Ishikawa (cell line): ENCODE results near the gene HOXB9.
A peak's percentile ranks its signal among the peaks of the same experiment; 100 is the strongest.

Experiments
- CEBPB ChIP-seq: IDR thresholded peaks from 2 replicates; pipeline ENCODE4 v1.6.1; 2012
- CREB1 ChIP-seq: IDR thresholded peaks from 2 replicates; pipeline ENCODE4 v1.6.1; 2012; ENCODE audit warnings: low read depth
- EGR1 ChIP-seq: IDR thresholded peaks from 2 replicates; pipeline ENCODE4 v1.6.1; 2012
- EP300 ChIP-seq: IDR thresholded peaks from 2 replicates; pipeline ENCODE4 v1.6.1; 2012; ENCODE audit warnings: borderline replicate concordance
- FOXM1 ChIP-seq: IDR thresholded peaks from 2 replicates; pipeline ENCODE4 v1.6.1; 2012; ENCODE audit warnings: low read depth, borderline replicate concordance
- NFIC ChIP-seq: IDR thresholded peaks from 2 replicates; pipeline ENCODE4 v1.6.1; 2012
- RAD21 ChIP-seq: IDR thresholded peaks from 2 replicates; pipeline ENCODE4 v1.6.1; 2012; ENCODE audit warnings: low read depth
- TAF1 ChIP-seq: IDR thresholded peaks from 2 replicates; pipeline ENCODE4 v1.6.1; 2012; ENCODE audit warnings: low read depth, mild to moderate bottlenecking
- TCF12 ChIP-seq: IDR thresholded peaks from 2 replicates; pipeline ENCODE4 v1.6.1; 2012; ENCODE audit warnings: low read depth
- TEAD4 ChIP-seq: IDR thresholded peaks from 2 replicates; pipeline ENCODE4 v1.6.1; 2012
- YY1 ChIP-seq: IDR thresholded peaks from 2 replicates; pipeline ENCODE4 v1.6.1; 2012; ENCODE audit warnings: low read depth
- ZBTB7A ChIP-seq: IDR thresholded peaks from 2 replicates; pipeline ENCODE4 v1.6.1; 2012; ENCODE audit warnings: low read depth
- TF ChIP-seq, protein P1 (sequence below): IDR thresholded peaks from 2 replicates; pipeline ENCODE4 v1.6.1; 2012; ENCODE audit warnings: low read depth, mild to moderate bottlenecking
- TF ChIP-seq, protein P2 (sequence below): IDR thresholded peaks from 2 replicates; pipeline ENCODE4 v1.6.1; 2012
- TF ChIP-seq, protein P3 (sequence below): IDR thresholded peaks from 2 replicates; pipeline ENCODE4 v1.6.1; 2012

HOXB9 gene

DNA sequence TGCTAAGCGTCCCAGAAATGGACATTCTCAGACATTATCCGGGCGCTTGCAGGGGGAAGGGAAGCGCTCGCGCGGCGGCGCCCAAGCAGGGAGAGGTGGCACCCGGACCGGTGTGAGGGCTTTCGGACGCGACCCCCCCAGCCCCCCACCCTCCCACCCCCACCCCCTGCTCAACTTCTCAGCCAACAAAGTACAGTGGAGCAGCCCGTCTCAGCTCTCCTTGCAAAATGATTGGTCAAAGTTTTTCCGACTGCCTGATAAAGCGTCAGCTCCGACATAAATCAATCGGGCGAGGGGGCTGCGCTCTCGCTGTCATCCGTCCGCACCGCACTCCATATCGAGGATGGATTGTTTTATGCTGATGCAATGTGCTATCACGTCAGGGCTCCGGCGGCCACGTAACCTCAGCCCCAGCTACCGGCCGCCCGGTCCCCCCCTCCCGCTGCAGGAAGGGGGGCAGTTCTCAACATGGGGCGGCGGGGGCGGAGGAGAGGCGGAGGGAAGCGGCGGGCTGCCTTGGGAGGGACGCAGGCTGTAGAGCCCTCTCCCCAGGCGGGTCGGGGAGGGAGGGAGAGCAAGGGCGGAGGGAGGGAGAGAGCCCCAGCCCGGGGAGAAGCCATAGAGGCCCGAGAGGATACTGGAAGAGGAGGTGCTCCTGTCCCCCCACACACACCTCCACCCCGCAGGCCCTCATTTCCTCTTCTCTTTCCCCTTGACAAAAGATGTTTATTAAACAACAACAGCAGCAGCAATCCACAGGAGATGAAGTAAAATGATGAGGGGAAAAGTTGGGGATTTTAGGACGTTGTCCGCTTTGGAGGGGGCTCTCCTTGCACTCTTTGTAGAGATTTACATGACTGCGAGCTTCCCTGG, at the start of gene HOXB9:
Gene HOXB9, minus strand, starts transcription at position 114 of the 873 bp plus-strand sequence. Its CDS starts 89 bp downstream, at position 25.
- no peak for TF ChIP-seq EP300
- TF ChIP-seq YY1, result 0 out of 2 replicates have a peak, but pooled peaks have one; percentile 39
- peak; percentile 87 for TF ChIP-seq EGR1
- TF ChIP-seq CEBPB, result 0 out of 2 replicates have a peak, but pooled peaks have one; percentile 33
- TF ChIP-seq CREB1, result peak; percentile 5; the same call in 1 of the 2 replicates
- TF ChIP-seq, protein P1, sequence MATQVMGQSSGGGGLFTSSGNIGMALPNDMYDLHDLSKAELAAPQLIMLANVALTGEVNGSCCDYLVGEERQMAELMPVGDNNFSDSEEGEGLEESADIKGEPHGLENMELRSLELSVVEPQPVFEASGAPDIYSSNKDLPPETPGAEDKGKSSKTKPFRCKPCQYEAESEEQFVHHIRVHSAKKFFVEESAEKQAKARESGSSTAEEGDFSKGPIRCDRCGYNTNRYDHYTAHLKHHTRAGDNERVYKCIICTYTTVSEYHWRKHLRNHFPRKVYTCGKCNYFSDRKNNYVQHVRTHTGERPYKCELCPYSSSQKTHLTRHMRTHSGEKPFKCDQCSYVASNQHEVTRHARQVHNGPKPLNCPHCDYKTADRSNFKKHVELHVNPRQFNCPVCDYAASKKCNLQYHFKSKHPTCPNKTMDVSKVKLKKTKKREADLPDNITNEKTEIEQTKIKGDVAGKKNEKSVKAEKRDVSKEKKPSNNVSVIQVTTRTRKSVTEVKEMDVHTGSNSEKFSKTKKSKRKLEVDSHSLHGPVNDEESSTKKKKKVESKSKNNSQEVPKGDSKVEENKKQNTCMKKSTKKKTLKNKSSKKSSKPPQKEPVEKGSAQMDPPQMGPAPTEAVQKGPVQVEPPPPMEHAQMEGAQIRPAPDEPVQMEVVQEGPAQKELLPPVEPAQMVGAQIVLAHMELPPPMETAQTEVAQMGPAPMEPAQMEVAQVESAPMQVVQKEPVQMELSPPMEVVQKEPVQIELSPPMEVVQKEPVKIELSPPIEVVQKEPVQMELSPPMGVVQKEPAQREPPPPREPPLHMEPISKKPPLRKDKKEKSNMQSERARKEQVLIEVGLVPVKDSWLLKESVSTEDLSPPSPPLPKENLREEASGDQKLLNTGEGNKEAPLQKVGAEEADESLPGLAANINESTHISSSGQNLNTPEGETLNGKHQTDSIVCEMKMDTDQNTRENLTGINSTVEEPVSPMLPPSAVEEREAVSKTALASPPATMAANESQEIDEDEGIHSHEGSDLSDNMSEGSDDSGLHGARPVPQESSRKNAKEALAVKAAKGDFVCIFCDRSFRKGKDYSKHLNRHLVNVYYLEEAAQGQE, result no peak
- no peak for TF ChIP-seq FOXM1

DNA sequence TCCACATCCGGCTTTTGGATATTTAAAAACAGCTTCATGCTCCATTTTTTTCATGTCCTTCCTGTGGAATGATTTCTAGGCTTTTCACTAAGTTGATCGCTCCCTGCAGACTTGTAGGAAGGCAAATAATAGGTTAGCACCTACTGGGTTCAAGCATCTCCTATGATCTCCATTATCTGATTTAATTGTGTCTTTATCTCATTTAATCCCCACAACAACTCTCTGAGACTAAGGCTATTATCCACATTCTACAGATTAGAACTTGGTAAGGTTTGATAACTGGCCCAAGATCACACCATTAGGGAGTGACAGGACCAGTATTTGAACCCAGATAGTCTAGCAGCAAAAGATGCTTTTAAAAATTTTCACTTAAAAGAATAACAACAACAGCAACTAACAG, 46.2 kb upstream of the HOXB9 start:
- TF ChIP-seq, protein P2, sequence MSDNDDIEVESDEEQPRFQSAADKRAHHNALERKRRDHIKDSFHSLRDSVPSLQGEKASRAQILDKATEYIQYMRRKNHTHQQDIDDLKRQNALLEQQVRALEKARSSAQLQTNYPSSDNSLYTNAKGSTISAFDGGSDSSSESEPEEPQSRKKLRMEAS, result no peak
- TF ChIP-seq TAF1 (no peak), FOXM1 (no peak), TEAD4 (no peak), EP300 (no peak), YY1 (no peak), RAD21 (no peak), CEBPB (no peak), CREB1 (no peak), NFIC (no peak), ZBTB7A (no peak), EGR1 (no peak), TCF12 (no peak)
- TF ChIP-seq, protein P3, sequence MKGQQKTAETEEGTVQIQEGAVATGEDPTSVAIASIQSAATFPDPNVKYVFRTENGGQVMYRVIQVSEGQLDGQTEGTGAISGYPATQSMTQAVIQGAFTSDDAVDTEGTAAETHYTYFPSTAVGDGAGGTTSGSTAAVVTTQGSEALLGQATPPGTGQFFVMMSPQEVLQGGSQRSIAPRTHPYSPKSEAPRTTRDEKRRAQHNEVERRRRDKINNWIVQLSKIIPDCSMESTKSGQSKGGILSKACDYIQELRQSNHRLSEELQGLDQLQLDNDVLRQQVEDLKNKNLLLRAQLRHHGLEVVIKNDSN, result no peak
- TF ChIP-seq, protein P1, result no peak

DNA sequence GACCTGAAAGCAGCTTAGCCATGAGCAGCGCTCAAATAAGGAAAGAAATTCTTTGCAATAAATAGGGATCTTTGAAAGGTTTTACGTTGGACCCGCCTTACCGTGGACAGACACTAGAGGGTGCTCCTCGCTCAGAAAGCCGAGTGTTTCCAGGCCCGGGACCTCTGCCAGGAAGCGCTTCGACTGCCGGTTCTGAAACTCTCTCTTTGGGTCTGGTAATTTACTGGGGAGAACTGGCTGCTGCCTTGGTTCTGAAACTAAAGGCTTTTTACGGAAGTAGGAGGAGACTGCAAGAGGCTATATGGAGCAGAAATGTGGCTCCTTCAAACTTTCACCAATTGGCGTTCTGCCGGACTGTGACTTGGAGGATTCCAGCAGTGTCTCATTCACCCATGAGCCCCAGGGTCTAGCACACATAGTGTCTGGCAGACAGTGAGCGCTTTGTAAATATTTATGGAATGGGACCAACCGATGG, 45.6 kb upstream of the HOXB9 start:
- peak; percentile 86 for TF ChIP-seq RAD21
- no peak for TF ChIP-seq FOXM1
- TF ChIP-seq NFIC, result peak; percentile 75

DNA sequence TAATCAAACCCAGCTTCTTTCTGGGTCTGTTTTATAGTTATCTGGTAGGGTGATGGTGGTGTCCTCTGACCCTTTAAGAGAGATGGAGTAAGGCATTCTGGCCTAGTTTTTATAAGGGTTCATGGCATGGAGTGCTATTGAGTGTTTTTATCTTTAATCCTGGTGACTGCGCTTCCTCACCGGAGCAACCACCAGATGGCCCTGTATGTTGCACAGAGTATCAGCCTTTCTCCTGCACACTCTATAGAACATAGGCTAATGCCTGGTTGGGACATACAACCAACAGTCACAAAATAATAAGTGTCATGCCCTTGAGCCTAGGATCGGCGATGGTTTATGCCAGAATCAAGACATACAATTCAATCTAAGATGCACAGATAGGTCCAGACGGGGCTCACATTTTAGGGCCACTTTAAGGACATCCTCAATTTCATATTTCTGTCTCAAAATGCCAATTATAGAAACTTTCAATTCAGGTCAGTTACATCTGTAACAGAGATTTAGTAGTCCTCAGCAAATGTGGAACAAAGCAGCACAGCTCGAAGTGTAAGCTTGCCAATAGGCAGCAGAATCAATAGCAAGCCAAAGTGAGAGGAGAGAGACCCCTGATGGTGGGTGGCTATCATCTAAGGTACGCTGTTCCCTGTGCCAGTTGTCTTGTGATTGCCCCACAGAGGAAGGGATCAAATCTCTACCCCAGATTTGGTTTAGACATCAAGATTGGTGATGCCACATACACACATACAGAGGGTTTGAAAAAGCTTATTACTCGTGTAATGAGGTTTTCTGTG, 37.2 kb upstream of the HOXB9 start:
- TF ChIP-seq EGR1, result no peak
- no peak for TF ChIP-seq FOXM1
- no peak for TF ChIP-seq YY1
- TF ChIP-seq TCF12, result no peak
- TF ChIP-seq TAF1, result no peak
- TF ChIP-seq ZBTB7A, result no peak
- no peak for TF ChIP-seq EP300
- no peak for TF ChIP-seq NFIC
- TF ChIP-seq, protein P2, result no peak
- TF ChIP-seq TEAD4, result no peak
- no peak for TF ChIP-seq CEBPB
- no peak for TF ChIP-seq CREB1
- TF ChIP-seq, protein P1, result no peak
- no peak for TF ChIP-seq RAD21
- TF ChIP-seq, protein P3, result no peak
